Stimulated activated CD4-positive, alpha-beta T cell treated with anti-CD3 and anti-CD28 coated beads, Interleukin-15, amount 100 ng/mL, for 48 hours (primary cell): ENCODE measurements around the gene PDE4D.
"Not testable (repeated sequence)": the region's sequence is repeated elsewhere in the genome, so short reads cannot be mapped to it uniquely, and the experiment has no call there.

Experiments
- DNase-seq, 2 donors: peaks; one replicate each; pipeline ENCODE4 v3.0.0-alpha.2; 2020; ENCODE audit warnings: low read depth in 2 of 2

Gene PDE4D

DNA sequence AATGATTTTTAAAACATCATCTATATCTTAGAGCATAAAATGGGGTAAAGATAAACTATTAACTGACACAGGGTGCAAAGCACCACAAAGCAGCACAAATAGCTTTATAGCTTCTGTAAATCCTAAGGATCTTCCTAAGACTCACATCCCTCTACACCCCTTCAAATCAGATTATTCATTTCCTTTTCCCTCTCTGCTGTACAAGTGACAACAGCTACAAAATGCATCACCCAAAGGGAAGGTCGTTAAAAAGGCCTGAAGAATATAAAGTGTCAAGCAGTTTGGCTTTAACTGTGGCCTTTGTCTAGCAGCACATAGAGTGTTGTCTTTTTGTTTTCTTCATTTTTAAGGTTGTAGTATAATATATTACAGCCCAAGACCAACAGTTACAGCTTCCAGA, 422.1 kb downstream of the PDE4D start:
- no peak for DNase-seq

DNA sequence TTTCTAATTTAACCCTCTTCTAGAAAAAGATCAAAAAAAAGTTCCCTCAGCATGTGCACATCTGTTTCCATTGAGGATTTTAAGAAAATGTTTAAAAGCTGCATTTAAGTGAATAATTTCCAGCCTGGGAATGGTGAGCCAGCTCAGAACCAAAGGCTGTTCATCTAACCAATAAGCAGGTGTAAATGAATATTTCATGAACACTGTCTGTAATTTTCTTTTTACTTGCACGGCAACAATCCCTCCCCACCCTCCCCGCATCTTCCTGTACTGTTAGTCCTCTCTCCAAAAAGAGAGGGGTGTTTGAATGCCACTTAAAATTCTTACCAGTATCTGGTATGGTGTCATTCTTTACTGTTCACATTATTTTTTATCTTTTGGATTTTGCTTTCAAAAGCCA, 425.6 kb downstream of the PDE4D start:
- no peak for DNase-seq

DNA sequence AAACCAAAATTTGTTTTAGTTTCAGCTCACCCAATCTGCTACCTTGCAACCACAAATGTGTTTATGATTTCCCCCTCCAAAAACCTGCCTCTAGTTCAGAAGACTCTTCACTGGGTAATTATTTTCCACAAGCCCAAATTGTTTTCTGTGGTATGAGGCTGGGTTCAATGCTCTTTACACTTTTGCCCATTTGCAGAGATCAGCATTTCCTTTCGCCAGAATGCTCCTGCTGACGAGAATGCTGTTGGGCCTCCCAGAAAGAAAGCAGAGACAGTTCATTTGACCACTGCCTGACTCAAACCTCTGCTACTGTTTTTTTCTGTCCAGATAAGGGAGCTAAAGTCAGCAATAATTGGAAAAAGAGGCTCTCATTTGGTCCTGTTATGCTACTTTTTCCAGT, 427.3 kb downstream of the PDE4D start:
- no peak for DNase-seq

DNA sequence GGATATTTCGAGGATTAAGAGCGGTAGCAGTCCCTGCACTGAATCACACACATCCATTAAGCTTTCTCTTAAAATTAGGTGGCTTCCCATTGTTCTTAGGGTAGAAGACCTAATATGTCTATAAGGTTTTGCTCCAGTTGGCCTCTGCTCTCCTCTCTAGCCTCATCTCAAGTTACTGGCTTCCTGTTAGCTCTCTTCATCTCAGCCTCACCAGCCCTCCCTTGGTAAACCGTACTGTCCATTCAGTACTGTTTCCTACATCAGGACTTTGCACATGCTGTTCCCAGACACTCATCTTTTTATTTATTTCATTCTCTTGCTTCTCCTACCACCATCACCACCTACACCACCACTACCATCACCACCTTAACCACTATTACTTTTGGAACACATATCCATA, 428.6 kb downstream of the PDE4D start:
- no peak for DNase-seq

DNA sequence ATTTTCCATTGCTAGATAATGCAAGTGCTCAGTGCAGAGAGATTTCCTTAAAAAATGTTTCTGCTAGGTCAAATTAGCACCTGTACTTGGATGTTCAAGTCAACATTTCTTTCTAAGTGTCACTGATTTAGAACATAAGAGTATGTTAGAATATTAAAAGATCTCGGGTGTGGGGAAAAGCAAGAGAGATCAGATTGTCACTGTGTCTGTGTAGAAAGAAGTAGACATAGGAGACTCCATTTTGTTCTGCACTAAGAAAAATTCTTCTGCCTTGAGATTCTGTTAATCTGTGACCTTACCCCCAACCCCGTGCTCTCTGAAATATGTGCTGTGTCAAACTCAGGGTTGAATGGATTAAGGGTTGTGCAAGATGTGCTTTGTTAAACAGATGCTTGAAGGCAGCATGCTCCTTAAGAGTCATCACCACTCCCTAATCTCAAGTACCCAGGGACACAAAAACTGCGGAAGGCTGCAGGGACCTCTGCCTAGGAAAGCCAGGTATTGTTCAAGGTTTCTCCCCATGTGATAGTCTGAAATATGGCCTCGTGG, 429.8 kb downstream of the PDE4D start:
- not testable (repeated sequence) for DNase-seq

DNA sequence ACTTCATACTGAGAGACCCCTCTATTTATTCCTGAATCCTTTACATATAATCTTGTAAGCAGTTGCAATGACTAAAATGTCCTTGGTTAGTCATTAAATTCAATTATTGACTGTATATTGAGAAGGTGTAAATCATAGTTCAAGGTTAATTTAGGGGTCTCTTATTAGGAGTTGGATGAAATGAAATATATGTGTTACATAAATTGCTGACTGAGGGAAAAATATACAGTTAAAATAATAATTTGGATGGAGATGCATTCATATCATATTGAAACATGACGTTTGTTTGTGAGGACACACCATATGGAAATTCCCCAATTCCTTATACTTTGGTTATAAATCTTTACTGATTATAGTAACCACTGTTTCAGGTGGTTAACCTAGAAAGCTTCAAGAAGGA, 430.6 kb downstream of the PDE4D start:
- DNase-seq = no peak

DNA sequence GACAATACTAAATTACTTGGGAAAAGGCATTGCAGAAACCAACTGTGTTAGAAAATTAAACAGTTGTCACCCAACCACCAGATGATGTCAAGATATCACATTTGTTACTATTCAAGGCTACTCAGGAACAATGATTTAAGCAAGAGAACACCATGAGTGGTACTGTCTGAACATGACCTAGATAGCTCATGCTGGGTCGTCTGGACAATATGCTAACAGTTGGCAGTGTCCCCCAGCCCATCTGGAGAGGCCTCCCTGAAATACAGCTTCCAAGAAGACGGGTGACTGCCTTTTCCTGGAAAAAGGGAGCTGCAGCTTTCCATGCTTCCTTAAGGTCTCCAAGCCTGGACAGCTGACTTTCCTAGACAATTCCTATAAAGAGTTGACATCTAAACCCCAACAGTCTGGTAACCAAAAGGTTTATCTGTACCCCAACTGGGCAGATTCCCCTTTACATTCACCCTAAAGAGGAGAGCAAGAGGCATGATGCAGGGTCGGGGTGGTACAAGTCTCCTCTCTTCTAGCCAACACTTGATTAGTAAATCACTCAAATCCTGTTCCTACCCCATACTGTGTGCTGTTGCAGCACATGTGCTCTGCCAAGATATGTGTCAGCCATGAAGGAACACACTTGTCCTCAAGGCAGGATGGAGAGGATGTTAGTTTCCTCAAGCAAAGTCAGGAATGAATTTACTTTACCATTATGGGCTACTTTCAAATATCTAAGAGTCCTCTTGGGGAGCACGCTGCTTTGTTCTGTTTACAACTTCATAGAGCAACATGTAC, 433.0 kb downstream of the PDE4D start:
- DNase-seq = no peak

DNA sequence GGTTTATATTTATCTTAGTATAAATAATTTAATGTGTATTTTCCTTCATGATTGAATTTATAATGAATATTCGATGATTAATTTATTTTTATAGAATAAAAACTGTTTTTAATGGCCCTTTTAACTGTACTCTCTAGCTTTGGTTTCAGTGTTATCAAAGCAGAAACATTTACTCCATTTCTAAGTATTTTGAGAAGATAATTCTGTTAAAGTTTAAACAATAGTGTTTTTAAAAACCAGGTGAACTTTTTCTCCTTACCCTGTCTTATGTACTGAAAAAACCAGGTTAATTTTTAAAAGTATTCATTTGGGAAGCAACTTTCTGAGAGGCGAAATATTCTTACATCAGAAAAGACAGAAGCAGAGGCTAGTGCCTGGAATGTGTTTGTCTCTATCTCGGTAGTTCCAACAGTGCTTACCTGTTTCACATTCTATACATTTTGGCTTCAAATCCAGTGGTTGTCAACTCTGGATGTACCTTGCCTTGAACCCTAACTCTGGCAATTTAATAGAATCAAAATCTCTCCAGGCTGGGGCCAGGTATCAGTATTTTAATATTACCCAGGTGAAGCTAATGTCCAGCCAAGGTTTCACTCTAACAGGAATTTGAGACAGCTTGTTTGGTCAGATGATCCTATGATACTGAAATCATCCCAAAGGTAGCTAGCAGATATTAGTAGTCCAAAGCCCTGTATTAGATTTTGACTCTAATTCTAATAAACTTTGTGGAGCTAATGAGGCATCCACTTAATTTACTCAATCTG, 434.4 kb downstream of the PDE4D start:
- no peak for DNase-seq

DNA sequence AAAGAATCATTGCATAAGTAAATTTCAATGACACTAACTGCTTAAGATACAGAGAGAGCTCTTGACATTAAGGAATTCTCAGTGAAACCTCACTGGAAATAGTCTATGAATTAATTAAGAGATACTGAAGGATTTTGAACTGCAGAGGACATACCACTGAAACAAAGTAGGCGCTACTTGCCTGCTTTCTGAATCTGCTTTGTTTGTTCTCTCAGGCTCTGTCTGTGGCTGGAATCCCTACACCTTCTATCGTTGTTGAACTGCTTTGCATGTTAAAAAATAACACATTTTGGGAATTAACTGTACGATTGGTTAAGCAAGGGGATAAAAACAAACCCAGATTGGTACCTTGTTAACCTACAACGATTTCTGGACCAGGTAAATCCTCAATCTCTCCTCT, 435.2 kb downstream of the PDE4D start:
- DNase-seq = no peak

DNA sequence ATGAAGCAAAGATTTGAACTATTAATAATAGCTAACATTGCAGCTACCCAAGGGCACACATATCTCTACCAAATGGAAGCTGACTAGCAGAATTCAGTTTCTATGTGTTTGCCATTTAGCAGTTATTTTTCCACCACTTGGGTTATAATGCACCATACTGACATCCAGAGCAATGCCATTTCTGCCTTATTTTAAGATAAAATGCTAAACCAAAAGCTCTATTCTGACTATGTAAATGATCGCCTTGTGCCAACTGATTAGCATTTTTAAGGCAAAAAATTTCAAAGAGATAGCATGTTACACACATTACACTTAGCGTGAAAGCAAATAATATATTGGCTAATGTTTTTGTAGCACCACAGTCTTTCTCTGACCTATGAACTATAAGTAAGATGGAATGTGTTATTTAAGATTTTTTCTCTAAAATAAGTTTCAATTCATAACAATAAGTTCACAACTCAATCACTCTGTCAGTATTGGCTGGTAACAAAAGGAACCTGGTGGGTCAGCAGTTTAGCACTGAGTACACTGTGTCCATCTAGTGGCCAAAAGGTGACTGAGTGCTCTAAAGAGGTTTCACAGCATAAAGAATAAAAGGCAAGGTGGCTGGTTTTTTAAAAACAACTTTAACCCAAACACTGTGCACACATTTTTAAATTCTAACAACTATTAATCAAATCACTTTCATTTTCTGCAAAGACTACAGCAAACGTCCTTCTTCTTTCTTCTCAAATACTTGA, 443.5 kb downstream of the PDE4D start:
- no peak for DNase-seq

DNA sequence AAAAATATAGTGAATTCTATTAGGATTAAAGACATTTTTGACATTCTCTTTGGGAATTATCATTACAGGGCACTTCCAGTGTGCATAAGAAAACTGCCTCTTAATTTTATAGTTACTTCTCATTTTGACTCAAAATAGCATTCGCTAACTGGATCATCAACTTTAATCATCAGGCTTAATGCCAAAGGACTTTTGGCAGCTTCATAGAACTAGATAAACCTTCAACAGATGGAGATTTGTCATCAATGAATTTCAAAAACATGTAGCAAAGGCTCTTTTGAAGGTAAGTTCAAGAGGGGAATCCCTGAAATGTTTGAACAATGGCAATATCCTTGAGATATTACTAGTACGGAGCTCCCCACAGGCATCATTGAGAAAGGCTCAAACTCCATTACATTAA, 447.2 kb downstream of the PDE4D start:
- DNase-seq = no peak

DNA sequence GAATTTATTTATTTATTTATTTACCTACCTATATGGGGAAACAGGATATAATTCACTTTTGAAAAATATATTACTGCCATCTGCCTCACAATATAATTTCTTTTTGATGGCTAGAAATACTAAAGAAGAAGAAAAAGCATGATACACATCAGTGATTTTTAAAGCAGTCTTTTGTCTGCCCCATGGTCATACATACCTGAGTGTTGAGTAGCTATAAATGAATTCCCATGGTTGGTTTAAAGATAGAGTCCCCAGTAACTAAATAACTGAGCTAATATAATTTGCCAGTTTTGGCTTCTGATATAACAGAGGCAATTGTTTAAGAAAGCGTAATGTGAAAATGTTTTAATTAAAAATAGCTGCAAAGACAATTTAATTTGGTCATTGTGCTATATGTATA, 447.8 kb downstream of the PDE4D start:
- no peak for DNase-seq

DNA sequence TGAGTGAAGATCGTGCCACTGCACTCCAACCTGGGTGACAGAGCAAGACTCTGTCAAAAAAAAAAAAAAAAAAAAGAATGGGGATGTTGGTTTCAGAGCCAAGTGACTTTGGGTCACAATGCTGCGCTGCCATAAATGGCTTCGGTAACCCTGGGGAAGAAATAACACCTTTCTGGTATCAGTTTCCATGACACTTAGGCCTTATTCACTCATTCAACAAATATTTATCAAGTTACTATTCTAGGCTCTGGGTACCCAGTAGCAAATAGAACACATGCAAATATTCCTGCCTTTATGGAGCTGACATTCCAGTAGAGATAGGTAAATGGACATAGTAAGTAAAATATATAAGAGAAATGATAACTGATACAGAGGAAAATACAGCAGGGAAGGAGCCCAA, 454.2 kb downstream of the PDE4D start:
- DNase-seq = no peak

DNA sequence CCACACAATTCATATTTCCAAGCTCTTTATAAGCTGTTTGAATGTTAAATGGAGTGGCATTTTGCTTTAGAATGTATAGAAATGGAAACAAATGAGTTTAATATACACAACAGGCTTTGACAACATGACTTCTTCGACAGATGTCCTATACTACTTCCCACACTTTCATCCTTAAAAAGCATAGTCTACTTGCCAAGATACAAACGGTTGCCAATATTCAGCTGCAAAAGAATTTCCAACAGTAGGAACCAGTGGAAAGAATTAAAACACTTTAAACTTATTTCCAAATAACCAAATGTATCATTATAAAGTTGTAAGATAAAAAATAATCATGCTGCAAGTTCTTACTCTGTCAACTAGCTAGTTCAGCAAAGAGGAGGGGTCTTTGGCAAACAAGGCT, 456.4 kb downstream of the PDE4D start:
- DNase-seq = no peak

DNA sequence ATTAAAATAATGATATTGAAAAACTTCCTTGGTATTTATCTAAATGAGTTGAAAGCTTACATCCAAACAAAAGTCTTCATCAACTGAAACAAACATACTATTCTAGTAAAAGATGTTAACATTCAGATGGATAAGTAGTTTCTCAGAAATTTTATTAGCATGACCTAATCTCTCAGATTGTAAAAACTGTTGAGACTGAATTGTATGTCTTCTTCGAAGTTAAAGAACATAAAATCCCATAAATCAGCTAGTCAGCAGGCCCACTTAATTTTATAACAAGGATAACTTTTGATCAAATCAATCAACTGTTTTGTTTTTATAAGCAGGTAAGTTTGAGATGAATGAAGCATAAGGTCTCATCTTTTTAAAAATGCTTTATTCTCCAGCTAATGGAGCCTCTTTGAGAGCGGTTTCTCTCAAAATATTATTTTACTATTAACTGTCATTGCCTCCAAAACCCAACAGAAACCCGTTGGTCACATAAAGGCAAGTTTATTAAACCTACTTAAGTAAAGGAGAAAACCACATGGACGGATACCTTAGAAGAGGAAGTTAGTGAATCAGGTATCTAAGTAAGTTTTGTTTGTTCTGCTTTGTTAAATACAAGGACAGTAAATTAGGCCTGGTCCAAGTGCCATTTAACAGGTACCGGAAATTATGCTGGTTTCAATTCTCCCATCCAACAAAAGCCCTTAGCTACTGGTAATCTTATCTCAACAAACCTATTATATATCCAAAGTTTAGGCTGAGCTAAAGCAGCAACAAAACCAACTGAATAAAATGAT, 457.0 kb downstream of the PDE4D start:
- no peak for DNase-seq

DNA sequence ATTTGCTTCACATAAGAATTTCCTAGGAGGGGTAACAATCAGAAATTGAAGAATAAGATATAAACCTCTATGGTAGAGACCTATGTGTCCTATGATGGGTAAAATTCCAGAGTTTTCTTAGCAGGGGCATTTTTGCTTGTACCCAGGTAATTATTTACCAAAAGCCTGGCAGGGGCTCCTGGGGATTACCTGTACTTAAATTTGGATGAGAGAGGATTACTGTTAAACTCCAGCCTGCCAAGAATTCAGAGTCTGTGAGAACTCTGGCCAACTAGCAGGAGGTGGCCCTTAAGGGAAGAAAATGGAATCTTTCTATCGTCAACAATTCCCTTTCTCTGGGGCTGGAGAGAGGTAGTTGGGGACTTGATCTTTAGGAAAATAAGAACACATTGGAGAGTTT, 460.4 kb downstream of the PDE4D start:
- DNase-seq = no peak

DNA sequence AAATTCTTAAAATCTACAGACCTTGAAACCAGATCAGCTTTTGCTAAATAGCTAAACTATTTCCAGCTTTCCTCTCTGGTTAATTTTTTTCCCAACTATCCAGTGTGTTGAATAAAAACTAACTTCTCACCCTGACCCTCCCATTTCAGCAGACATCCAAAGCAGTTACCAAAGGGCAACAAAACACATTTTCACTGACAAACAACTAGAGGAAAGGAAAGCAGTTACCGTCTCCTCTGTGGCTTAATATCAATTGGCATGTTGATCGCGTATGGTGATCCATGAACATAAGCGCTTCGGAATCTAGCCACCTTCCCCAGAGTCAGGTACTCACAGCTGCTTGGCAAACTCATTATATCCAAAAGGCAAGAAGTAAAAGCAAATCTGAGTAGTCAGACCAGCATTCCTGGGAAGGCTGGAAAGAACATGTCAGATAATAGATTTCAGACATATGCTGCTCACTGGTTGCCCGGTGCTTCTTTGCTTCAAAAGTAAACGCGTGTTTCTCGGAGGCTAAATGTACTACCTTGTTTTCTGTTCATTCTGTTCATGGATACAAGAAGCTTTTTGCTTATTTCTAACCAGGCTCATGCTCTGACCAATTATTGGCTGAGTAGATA, 463.4 kb downstream of the PDE4D start:
- DNase-seq = no peak

DNA sequence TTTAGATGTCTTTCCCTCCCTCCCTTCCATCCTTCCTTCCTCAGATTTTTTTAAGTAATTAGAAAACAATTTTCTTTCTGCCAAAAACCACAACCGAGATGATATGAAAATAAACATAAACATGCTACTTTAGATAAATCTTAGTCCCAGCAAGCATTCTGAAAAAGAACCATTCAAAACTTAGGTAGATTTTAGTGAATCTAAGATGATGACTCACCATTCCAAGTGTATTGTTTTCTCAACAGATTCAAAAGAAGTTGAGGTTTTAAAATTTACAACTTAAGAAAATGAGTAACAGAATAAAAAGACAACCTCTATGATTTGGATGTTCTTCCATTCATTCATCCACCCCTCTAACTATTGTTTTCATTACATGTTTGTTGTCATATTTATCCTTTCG, 465.1 kb downstream of the PDE4D start:
- no peak for DNase-seq

DNA sequence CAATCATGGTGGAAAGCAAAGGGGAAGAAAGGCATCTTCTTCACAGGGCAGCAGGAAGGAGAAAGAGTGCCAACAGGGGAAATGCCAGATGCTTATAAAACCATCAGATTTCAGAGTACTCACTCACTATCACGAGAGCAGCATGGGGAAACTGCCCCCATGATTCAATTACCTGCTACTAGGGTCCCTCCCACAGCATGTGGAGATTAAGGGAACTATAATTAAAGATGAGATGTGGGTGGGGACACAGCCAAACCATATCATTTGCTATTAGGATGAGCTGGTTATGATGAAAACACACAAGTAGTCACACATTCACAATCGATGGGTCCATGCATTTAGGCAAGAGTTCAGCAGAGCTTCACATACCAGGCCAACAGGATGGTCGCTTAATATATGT, 469.0 kb downstream of the PDE4D start:
- no peak for DNase-seq

DNA sequence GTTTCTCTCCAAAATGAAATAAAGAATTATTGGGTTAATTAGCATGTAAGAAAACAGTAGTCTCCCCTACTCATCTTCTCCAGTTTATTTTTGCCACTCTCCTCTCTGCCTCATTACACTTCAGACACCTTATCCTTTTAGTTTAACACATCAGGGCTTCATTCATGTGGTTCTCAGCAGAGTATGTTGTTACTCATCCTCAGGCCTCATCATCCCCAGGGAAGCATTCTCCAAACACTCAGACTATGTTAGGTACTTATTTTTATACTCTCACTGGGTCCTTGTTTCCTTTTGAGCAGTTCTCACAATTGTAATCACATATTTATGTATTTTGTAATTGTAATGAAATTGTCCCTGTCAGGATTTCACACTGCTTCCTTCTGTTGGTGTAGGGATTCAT, 470.5 kb downstream of the PDE4D start:
- DNase-seq = no peak
